SK-N-SH (cell line): ENCODE measurements around the gene PARP8.

Experiments
- CTCF ChIP-seq: fragments of 200-600 bp; sonication (generic); IDR thresholded peaks from 2 replicates; pipeline ENCODE4 v1.6.1; 2017; ENCODE audit warnings: antibody characterized with exemption, mild to moderate bottlenecking, moderate library complexity
- FOXM1 ChIP-seq: IDR thresholded peaks from 2 replicates; pipeline ENCODE4 v1.4.0; 2012; ENCODE audit warnings: low read depth, mild to moderate bottlenecking
- RAD21 ChIP-seq: IDR thresholded peaks from 2 replicates; pipeline ENCODE4 v1.6.1; 2012; ENCODE audit warnings: mild to moderate bottlenecking, low read length
- RXRA ChIP-seq: IDR thresholded peaks from 2 replicates; pipeline ENCODE4 v1.4.0; 2012; ENCODE audit warnings: low read depth, mild to moderate bottlenecking, borderline replicate concordance
- TAF1 ChIP-seq: IDR thresholded peaks from 2 replicates; pipeline ENCODE4 v1.6.1; 2012; ENCODE audit warnings: low read depth, mild to moderate bottlenecking, low read length, moderate library complexity, borderline replicate concordance
- YY1 ChIP-seq: IDR thresholded peaks from 2 replicates; pipeline ENCODE4 v1.4.0; 2012; ENCODE audit warnings: low read depth, mild to moderate bottlenecking

GRCh38 chr5:50749873-50750272 lies 83.4 kb downstream of the PARP8 start:
- TF ChIP-seq CTCF (no peak), FOXM1 (no peak), TAF1 (no peak), RXRA (no peak), YY1 (no peak), RAD21 (no peak)
